Loucy (cell line): Measurements from ENCODE around the gene ZGRF1.

ENCODE experiments used
- H2AFZ ChIP-seq: fragments of 200-600 bp; sonication (generic); 2 replicates; pipeline ENCODE4 v1.6.0; 2016; ENCODE audit warnings: antibody characterized with exemption, mild to moderate bottlenecking, low read length, moderate library complexity
- H3F3A ChIP-seq: fragments of 200-600 bp; 2 replicates; pipeline ENCODE4 v1.6.0; 2016; ENCODE audit warnings: antibody characterized with exemption, low read depth, mild to moderate bottlenecking
- H3K27me3 ChIP-seq: fragments of 200-600 bp; sonication (generic); 2 replicates; pipeline ENCODE4 v1.6.1; 2014; ENCODE audit warnings: low read length, mild to moderate bottlenecking; ENCODE audit not compliant: insufficient read depth, poor library complexity, severe bottlenecking
- H3K36me3 ChIP-seq: fragments of 200-600 bp; sonication (generic); 2 replicates; pipeline ENCODE4 v1.6.1; 2016; ENCODE audit warnings: low read length; ENCODE audit not compliant: insufficient read depth
- H3K4me1 ChIP-seq: fragments of 200-600 bp; sonication (generic); 2 replicates; pipeline ENCODE4 v1.5.1; 2014; ENCODE audit warnings: low read length, mild to moderate bottlenecking; ENCODE audit not compliant: insufficient read depth, poor library complexity, severe bottlenecking
- H3K4me2 ChIP-seq: fragments of 200-600 bp; sonication (generic); 2 replicates; pipeline ENCODE4 v1.6.0; 2014; ENCODE audit warnings: antibody characterized with exemption, low read length, low read depth, mild to moderate bottlenecking; ENCODE audit not compliant: poor library complexity, severe bottlenecking
- H3K4me3 ChIP-seq: fragments of 200-600 bp; sonication (generic); 2 replicates; pipeline ENCODE4 v1.5.1; 2014; ENCODE audit warnings: low read length, mild to moderate bottlenecking, mixed read lengths; ENCODE audit not compliant: poor library complexity, severe bottlenecking
- H3K79me2 ChIP-seq: fragments of 200-600 bp; sonication (generic); 2 replicates; pipeline ENCODE4 v1.6.1; 2014; ENCODE audit warnings: low read length; ENCODE audit not compliant: insufficient read depth
- H3K9ac ChIP-seq: fragments of 200-600 bp; sonication (generic); 2 replicates; pipeline ENCODE4 v1.6.0; 2014; ENCODE audit warnings: mild to moderate bottlenecking, low read depth, low read length, moderate library complexity; ENCODE audit not compliant: poor library complexity, severe bottlenecking
- H3K9me2 ChIP-seq: fragments of 200-600 bp; sonication (generic); replicated peaks from 2 replicates; pipeline ENCODE4 v1.6.1; 2016; ENCODE audit warnings: low read depth, low read length, mixed read lengths
- H3K9me3 ChIP-seq: fragments of 200-600 bp; sonication (generic); 2 replicates; pipeline ENCODE4 v1.6.1; 2014; ENCODE audit warnings: mild to moderate bottlenecking, antibody characterized with exemption, low read length, low read depth; ENCODE audit not compliant: insufficient read depth
- H4K20me1 ChIP-seq: fragments of 200-600 bp; sonication (generic); 2 replicates; pipeline ENCODE4 v1.6.0; 2014; ENCODE audit warnings: antibody characterized with exemption, low read length, mild to moderate bottlenecking; ENCODE audit not compliant: insufficient read depth, poor library complexity, severe bottlenecking
- CTCF ChIP-seq: fragments of 200-600 bp; sonication (generic); conservative IDR thresholded peaks from 2 replicates; pipeline ENCODE4 v1.5.1; 2014; ENCODE audit warnings: mild to moderate bottlenecking, antibody characterized with exemption, low read length
- EZH2phosphoT487 ChIP-seq: fragments of 200-600 bp; IDR thresholded peaks from 2 replicates; pipeline ENCODE4 v1.6.1; 2018; ENCODE audit warnings: antibody characterized with exemption, mild to moderate bottlenecking, moderate library complexity, borderline replicate concordance

ZGRF1 gene

GRCh38 chr4:112636688-112637551 lies at the start of gene ZGRF1, which contains the start of gene LARP7:
TSS of gene ZGRF1 (minus strand) at chr4:112636909. CDS start at chr4:112633176, 3,733 bp downstream.
TSS of gene LARP7 (plus strand) at chr4:112637143. CDS start at chr4:112644670, 7,527 bp downstream.
- Histone ChIP-seq H3K9ac (peak within 1 kb of the TSS; percentile 82), H3K27me3 (no peaks in the 10 kb centered on the region), H3K4me3 (peak within 1 kb of the TSS; percentile 88), H3K9me2 (no peaks in the 10 kb centered on the region), H3K4me1 (peaks cover 18% of the 10 kb centered on the region), H2AFZ (peak within 1 kb of the TSS; percentile 92), H3K9me3 (no peaks in the 10 kb centered on the region), H3K36me3 (no peaks in the 10 kb centered on the region), H3K79me2 (peaks cover 84% of the 10 kb centered on the region), H3K4me2 (peak within 1 kb of the TSS; percentile 75), H4K20me1 (no peaks in the 10 kb centered on the region), H3F3A (no peaks in the 10 kb centered on the region)
- TF ChIP-seq EZH2phosphoT487 (no peak), CTCF (peak; percentile 91)

GRCh38 chr4:112680996-112681395 lies 44.3 kb upstream of the ZGRF1 start:
- Histone ChIP-seq H3K79me2 (no peaks in the 10 kb centered on the region), H3K9me3 (no peaks in the 10 kb centered on the region), H3K36me3 (no peaks in the 10 kb centered on the region), H4K20me1 (no peaks in the 10 kb centered on the region), H3K27me3 (no peaks in the 10 kb centered on the region), H3K9me2 (no peaks in the 10 kb centered on the region), H3K4me3 (no peak overlapping the region), H2AFZ (no peak overlapping the region), H3K4me2 (no peak overlapping the region), H3K4me1 (no peaks in the 10 kb centered on the region), H3K9ac (no peak overlapping the region), H3F3A (no peaks in the 10 kb centered on the region)
- TF ChIP-seq CTCF = no peak
- no peak for TF ChIP-seq EZH2phosphoT487

- 0 out of 2 replicates have a peak overlapping the region, but pooled peaks have one; percentile 12 for H2AFZ ChIP-seq
- no peaks in the 10 kb centered on the region for H4K20me1 ChIP-seq
- H3K9me2 ChIP-seq = no peaks in the 10 kb centered on the region
- H3K36me3 ChIP-seq = no peaks in the 10 kb centered on the region
- no peak overlapping the region for H3K4me3 ChIP-seq
- H3K79me2 ChIP-seq = no peaks in the 10 kb centered on the region
- no peaks in the 10 kb centered on the region for H3K4me1 ChIP-seq
- no peaks in the 10 kb centered on the region for H3F3A ChIP-seq
- TF ChIP-seq EZH2phosphoT487 (no peak), CTCF (no peak)
- H3K27me3 ChIP-seq = no peaks in the 10 kb centered on the region
- H3K4me2 ChIP-seq = no peak overlapping the region
- H3K9me3 ChIP-seq = no peaks in the 10 kb centered on the region
- H3K9ac ChIP-seq = no peak overlapping the region
Measured at GRCh38 chr4:112677519-112678091, 40.9 kb upstream of the ZGRF1 start.
